ENCODE data around the gene KRTAP20-3. TPM values are rescaled to one million over a fixed set of nuclear protein-coding genes. Genes with fewer than 3 reads are reported as not detected.

Gene KRTAP20-3
- total RNA-seq, 4 donors from 2014 or later: not detected

DNA sequence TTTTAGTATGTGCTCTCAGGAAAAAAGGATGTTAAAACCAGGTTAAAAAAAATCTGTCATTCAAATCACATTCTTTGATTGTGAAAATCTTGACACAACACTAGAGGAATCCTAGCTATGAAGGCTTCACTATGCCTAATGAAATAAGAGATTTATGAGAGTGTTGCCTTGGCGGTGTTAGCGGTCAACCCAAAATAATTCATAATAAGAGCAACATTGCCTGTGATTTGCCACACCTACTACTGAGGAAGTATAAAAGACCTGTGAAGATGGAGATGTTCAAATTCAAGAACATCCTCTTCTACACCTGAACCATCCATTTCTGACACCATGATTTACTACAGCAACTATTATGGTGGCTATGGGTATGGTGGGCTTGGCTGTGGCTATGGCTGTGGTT lies 26.5 kb upstream of the KRTAP20-3 start, which contains the start of gene KRTAP20-1:
TSS of gene KRTAP20-1 (plus strand) at position 301 of the 400 bp plus-strand sequence. CDS start at position 331, 30 bp downstream.
- no peak for TF ChIP-seq CTCF (IDR thresholded peaks at IDR 0.05; ENCODE audit: low read depth)

DNA sequence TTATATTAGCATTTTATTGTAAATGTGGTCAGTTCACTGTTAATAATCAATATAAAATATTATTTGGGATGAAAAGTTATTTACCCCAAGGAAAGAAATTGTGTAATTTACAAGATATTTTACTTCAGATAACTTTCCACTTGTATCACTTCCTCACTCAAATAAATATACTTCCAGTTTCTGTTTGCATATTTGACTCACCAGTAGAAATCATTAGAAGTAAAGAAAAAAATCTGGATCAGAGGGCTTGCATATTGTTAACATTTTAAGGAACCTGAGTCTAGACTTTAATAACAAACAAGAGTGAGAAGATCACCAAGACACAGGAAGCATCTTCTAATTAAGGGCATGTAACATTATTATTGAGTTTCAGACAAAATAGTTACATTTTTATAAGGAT lies 22.6 kb upstream of the KRTAP20-3 start:
- no peak for TF ChIP-seq CTCF (IDR thresholded peaks at IDR 0.05; ENCODE audit: low read depth)

- TF ChIP-seq CTCF (IDR thresholded peaks at IDR 0.05; ENCODE audit: low read depth): no peak
Measured at GRCh38 chr21:30620522-30620921, 22.1 kb upstream of the KRTAP20-3 start, which contains the start of gene KRTAP20-4. TSS of gene KRTAP20-4 (plus strand) at chr21:30620627.

- no peak for TF ChIP-seq CTCF (IDR thresholded peaks at IDR 0.05; ENCODE audit: low read depth)
Measured at GRCh38 chr21:30623362-30623761, 19.3 kb upstream of the KRTAP20-3 start.

DNA sequence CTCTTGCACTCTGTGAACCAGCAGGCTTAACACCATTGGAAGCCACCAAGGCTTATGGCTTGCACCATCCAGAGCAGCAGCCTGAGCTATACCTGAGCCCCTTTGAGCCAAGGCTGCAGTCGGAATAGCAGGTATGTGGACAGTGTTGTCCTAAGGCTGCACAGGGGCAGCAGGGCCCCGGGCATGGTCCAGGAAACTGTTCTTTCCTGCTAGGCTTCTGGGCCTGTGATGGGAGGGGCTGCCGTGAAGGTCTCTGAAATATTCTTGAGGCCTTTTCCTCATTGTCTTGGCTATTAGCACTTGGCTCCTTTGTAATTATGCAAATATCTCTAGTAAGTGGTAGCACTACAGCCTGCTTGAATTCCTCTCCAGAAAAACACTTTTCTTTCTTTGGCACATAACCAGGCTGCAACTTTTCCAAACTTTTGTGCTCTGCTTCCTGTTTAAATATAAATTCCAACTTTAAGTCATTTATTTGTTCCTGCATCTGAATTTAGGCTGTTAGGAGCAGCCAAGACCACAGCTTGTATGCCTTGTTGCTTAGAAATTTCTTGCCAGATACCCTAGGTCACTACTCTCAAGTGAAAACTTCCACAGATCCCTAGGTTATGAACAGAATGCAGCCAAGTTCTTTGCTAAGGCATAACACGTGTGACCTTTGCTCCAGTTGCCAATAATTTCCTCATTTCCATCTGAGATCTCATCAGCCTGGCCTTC lies 17.1 kb upstream of the KRTAP20-3 start:
- TF ChIP-seq CTCF (IDR thresholded peaks at IDR 0.05; ENCODE audit: low read depth): no peak

DNA sequence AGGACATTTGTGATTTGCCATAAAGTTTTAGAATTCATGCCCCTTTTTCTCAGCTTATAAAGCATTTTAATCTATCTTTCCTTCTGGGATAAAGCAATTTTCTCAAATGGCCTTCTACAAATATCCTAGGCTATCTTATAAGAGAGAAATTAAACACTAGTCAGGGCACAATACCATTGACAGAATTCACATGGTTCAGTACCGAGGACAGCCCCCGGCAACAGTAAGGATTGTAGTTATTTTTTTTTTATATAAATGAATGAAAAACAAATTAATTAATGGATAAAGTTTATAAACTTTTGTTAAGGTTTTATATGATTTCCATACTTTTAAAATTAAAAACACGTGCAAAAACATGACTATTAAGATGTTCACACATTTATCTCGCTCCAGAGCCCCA lies 14.6 kb upstream of the KRTAP20-3 start:
- no peak for TF ChIP-seq CTCF (IDR thresholded peaks at IDR 0.05; ENCODE audit: low read depth)

- TF ChIP-seq CTCF (IDR thresholded peaks at IDR 0.05; ENCODE audit: low read depth): no peak
Measured at GRCh38 chr21:30629200-30629599, 13.5 kb upstream of the KRTAP20-3 start.
